Measurements from ENCODE around the gene FKBP14.

GRCh38 chr7:30028216-30028748 lies 1.8 kb upstream of the FKBP14 start, which contains the start of gene PLEKHA8:
- TF ChIP-seq POLR2A (IDR thresholded peaks at IDR 0.05; ENCODE audit: low read length) (peak; percentile 38), GATA1 (IDR thresholded peaks at IDR 0.05; ENCODE audit: low read depth, low read length) (no peak)

Measured in erythroblast (primary cell).